GM12878 (cell line): ENCODE data around the gene POMP. TPM values are rescaled to one million over a fixed set of nuclear protein-coding genes. Genes with fewer than 3 reads are reported as not detected.

Experiments used
- EED ChIP-seq: sonication (generic); IDR thresholded peaks from 2 replicates; pipeline ENCODE4 v1.6.1; 2016; ENCODE audit warnings: antibody characterized with exemption, low read depth
- HDAC2 ChIP-seq: fragments of 200-600 bp; sonication (generic); IDR thresholded peaks from 2 replicates; pipeline ENCODE4 v1.6.1; 2017
- IRF4 ChIP-seq: IDR thresholded peaks from 2 replicates; pipeline ENCODE4 v1.6.1; 2011; ENCODE audit warnings: low read depth, low read length
- MEF2B ChIP-seq: fragments of 450-650 bp; IDR thresholded peaks from 2 replicates; pipeline ENCODE4 v1.6.1; 2018; ENCODE audit warnings: mild to moderate bottlenecking, moderate library complexity; ENCODE audit not compliant: partially characterized antibody, poor library complexity, severe bottlenecking
- MXI1 ChIP-seq: fragments of 150-350 bp; IDR thresholded peaks from 2 replicates; pipeline ENCODE4 v1.6.1; 2011; ENCODE audit warnings: low read depth, mild to moderate bottlenecking, inconsistent platforms, low read length, improper control_type of control experiment
- NFXL1 ChIP-seq: fragments of 450-650 bp; IDR thresholded peaks from 2 replicates; pipeline ENCODE4 v1.6.1; 2017; ENCODE audit warnings: antibody characterized with exemption, mild to moderate bottlenecking, borderline replicate concordance
- NFYA ChIP-seq: IDR thresholded peaks from 2 replicates; pipeline ENCODE4 v1.6.1; 2011; ENCODE audit warnings: low read depth, mild to moderate bottlenecking, low read length, improper control_type of control experiment, borderline replicate concordance
- POLR2AphosphoS2 ChIP-seq: IDR thresholded peaks from 2 replicates; pipeline ENCODE4 v1.6.1; 2011; ENCODE audit warnings: low read depth, mild to moderate bottlenecking, low read length, improper control_type of control experiment, moderate library complexity
- SPI1 ChIP-seq: IDR thresholded peaks from 2 replicates; pipeline ENCODE4 v1.6.1; 2011; ENCODE audit warnings: low read depth, mild to moderate bottlenecking, low read length, moderate library complexity, borderline replicate concordance; ENCODE audit not compliant: insufficient read depth
- STAT3 ChIP-seq: IDR thresholded peaks from 2 replicates; pipeline ENCODE4 v1.6.1; 2011; ENCODE audit warnings: low read depth, low read length, improper control_type of control experiment
- TARDBP ChIP-seq: IDR thresholded peaks from 2 replicates; pipeline ENCODE4 v1.6.1; 2016; ENCODE audit warnings: borderline replicate concordance
- WRNIP1 ChIP-seq: IDR thresholded peaks from 2 replicates; pipeline ENCODE4 v1.6.1; 2011; ENCODE audit warnings: low read depth, low read length, improper control_type of control experiment, borderline replicate concordance
- YBX1 ChIP-seq: fragments of 450-650 bp; IDR thresholded peaks from 2 replicates; pipeline ENCODE4 v1.6.1; 2016; ENCODE audit warnings: antibody characterized with exemption
- YY1 ChIP-seq: IDR thresholded peaks from 2 replicates; pipeline ENCODE4 v1.6.1; 2011; ENCODE audit warnings: low read depth, mild to moderate bottlenecking, low read length
- ZNF24 ChIP-seq: fragments of 450-650 bp; IDR thresholded peaks from 2 replicates; pipeline ENCODE4 v1.6.1; 2017; ENCODE audit warnings: antibody characterized with exemption, mild to moderate bottlenecking
- ZNF274 ChIP-seq: IDR thresholded peaks from one replicate; pipeline ENCODE4 v1.8.0; 2011; ENCODE audit not compliant: insufficient read length, insufficient read depth
- polyA plus RNA-seq, 11 experiments: library from polyadenylated mRNA; depleted of rRNA in 4 of 11; unstranded in 6 of 11; stranded (reverse) in 5 of 11; fragments of >200 nt; fragmentation: Nextera tagmentation in 4 of 11; fragmentation: Illumina TruSeq in 1 of 11; extraction: Ambion mirVana in 4 of 11; extraction: Trizol in 1 of 11; gene quantifications; 1 replicate in 1 of 11; 2 replicates in 10 of 11; pipeline versions ENCODE4 v1.2.1 to v1.2.3, GENCODE V29; 2011 to 2016; ENCODE audit warnings: inconsistent platforms in 2 of 11, missing spikeins in 2 of 11, low read depth in 1 of 11
- total RNA-seq, 4 experiments: library from RNA; depleted of rRNA in 3 of 4; stranded (reverse); fragments of >200 nt in 3 of 4; fragmentation: Illumina TruSeq in 1 of 4; extraction: Trizol in 1 of 4; gene quantifications; 2 replicates each; pipeline versions ENCODE4 v1.2.1 to v1.2.3, GENCODE V29; 2013 to 2021
- TF ChIP-seq, protein P1 (sequence below): IDR thresholded peaks from 2 replicates; pipeline ENCODE4 v1.6.1; 2012; ENCODE audit warnings: low read depth, low read length, improper control_type of control experiment
- TF ChIP-seq, protein P2 (sequence below): fragments of 450-650 bp; IDR thresholded peaks from 2 replicates; pipeline ENCODE4 v1.6.1; 2016; ENCODE audit warnings: mild to moderate bottlenecking

The POMP gene
- total and polyA plus RNA-seq, 10 of the 15 experiments (the other 5 are each of a cell fraction or from before 2014, with no cell fraction given), result 90.4 to 668 (median 144) TPM

DNA sequence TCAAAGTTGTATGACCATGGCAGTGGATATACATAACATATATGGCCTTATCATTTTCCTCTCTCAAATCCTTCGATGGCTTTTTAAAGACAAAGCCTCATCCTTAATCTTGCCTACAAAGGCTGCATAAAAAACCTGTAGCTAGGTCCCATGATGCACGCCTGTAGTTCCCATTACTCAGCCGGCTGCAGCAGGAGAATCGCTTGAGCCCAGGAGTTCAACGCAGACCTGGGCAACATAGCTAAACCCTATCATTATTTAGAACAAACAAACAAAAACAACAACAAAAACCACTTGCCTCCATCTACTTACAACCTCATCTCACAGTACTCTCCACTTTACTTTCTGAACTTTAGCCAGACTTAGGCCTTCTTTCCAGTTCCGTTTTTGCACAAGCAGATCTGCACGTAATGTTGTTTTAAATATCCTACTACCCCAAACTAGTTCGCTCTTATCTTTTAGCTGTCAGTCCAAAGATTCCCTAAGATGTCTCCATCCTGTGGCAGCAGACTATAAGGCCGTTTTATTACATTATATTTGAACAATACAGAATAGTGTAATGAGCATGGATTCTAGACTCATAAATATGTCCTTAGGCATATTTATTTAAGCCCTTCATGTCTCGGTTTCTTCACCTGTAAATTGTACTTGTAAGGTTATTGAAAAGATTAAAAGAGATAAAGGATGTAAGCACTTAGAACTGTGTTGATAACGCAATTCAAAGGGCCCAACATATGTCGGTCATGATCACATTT, 969 bp upstream of the POMP start (continued):
- no peak for TF ChIP-seq NFYA
- no peak for TF ChIP-seq WRNIP1
- no peak for TF ChIP-seq HDAC2
- no peak for TF ChIP-seq YBX1
- TF ChIP-seq SPI1, result peak; percentile 89
- TF ChIP-seq YY1, result no peak
- TF ChIP-seq IRF4, result no peak
- TF ChIP-seq TARDBP, result no peak
- TF ChIP-seq EED, result no peak
- no peak for TF ChIP-seq NFXL1
- TF ChIP-seq, protein P1, sequence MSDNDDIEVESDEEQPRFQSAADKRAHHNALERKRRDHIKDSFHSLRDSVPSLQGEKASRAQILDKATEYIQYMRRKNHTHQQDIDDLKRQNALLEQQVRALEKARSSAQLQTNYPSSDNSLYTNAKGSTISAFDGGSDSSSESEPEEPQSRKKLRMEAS, result no peak
- TF ChIP-seq POLR2AphosphoS2, result no peak
- no peak for TF ChIP-seq STAT3
- TF ChIP-seq ZNF24, result peak; percentile 52; the same call in 1 of the 2 replicates
- TF ChIP-seq ZNF274, result no peak
- TF ChIP-seq MEF2B, result no peak
- TF ChIP-seq MXI1, result 0 out of 2 replicates have a peak, but pooled peaks have one; percentile 35
- TF ChIP-seq, protein P2, sequence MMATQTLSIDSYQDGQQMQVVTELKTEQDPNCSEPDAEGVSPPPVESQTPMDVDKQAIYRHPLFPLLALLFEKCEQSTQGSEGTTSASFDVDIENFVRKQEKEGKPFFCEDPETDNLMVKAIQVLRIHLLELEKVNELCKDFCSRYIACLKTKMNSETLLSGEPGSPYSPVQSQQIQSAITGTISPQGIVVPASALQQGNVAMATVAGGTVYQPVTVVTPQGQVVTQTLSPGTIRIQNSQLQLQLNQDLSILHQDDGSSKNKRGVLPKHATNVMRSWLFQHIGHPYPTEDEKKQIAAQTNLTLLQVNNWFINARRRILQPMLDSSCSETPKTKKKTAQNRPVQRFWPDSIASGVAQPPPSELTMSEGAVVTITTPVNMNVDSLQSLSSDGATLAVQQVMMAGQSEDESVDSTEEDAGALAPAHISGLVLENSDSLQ, result peak; percentile 27
- TF ChIP-seq, all 136 proteins: peak for 13
